H1 (cell line): Measurements from ENCODE around the gene SSBP3. TPM values are rescaled to one million over a fixed set of nuclear protein-coding genes. Genes with fewer than 3 reads are reported as not detected.

Experiments used
- CTCF ChIA-PET: fragments of 300-600 bp; sonication (Branson Sonifier 250); formaldehyde crosslinking; loops from one replicate; lab custom pipeline; 2021; ENCODE audit not compliant: partially characterized antibody; lab: Charles Lee
- POLR2A ChIA-PET: fragments of 300-600 bp; sonication (Branson Sonifier 250); formaldehyde crosslinking; loops from one replicate; lab custom pipeline; 2021; ENCODE audit warnings: inconsistent platforms; ENCODE audit not compliant: partially characterized antibody; lab: Charles Lee
- DNase-seq, 2 experiments: peaks; one replicate each; pipeline versions ENCODE4 v3.0.0 to v3.0.0-alpha.2; 2010 to 2022; ENCODE audit warnings: low spot score in 2 of 2, low read depth in 1 of 2, mixed read lengths in 1 of 2
- FAIRE-seq: peaks from 2 replicates; lab custom pipeline; 2011; peaks lifted over from hg19 to GRCh38; lab: Jason Lieb, UNC
- H2AFZ ChIP-seq: 2 replicates; pipeline ENCODE4 v1.8.1; 2012; ENCODE audit warnings: low read length, inconsistent platforms
- H2AK5ac ChIP-seq: 2 replicates; pipeline ENCODE4 v1.6.1; 2013; ENCODE audit warnings: low read depth, low read length
- H2BK120ac ChIP-seq: replicated peaks from 2 replicates; pipeline ENCODE3; 2013; ENCODE audit warnings: low read depth, low read length, inconsistent platforms
- H2BK12ac ChIP-seq: 2 replicates; pipeline ENCODE4 v1.6.1; 2013; ENCODE audit warnings: low read depth, low read length
- H2BK15ac ChIP-seq: 2 replicates; pipeline ENCODE4 v1.6.1; 2013; ENCODE audit warnings: low read length
- H2BK20ac ChIP-seq: 2 replicates; pipeline ENCODE4 v1.6.1; 2013; ENCODE audit warnings: low read length
- H2BK5ac ChIP-seq: 2 replicates; pipeline ENCODE4 v1.6.1; 2013; ENCODE audit warnings: low read depth, low read length
- H3K14ac ChIP-seq: 2 replicates; pipeline ENCODE4 v1.6.1; 2013; ENCODE audit warnings: inconsistent platforms; ENCODE audit not compliant: insufficient read length
- H3K18ac ChIP-seq: 2 replicates; pipeline ENCODE4 v1.6.1; 2013; ENCODE audit warnings: low read length; ENCODE audit errors: extremely low read depth
- H3K23ac ChIP-seq: 2 replicates; pipeline ENCODE4 v1.6.1; 2013; ENCODE audit warnings: inconsistent platforms; ENCODE audit not compliant: insufficient read length
- H3K23me2 ChIP-seq: 2 replicates; pipeline ENCODE4 v1.6.1; 2013; ENCODE audit warnings: low read depth, low read length
- H3K27ac ChIP-seq: 2 replicates; pipeline ENCODE4 v1.6.1; 2011; ENCODE audit warnings: low read depth, low read length, inconsistent platforms
- H3K27me3 ChIP-seq, 4 experiments: replicated peaks in 1 of 4; 1 replicate in 1 of 4; 2 replicates in 3 of 4; pipeline versions ENCODE4 v1.6.1 to v1.8.1; 2011 to 2013; ENCODE audit warnings: low read length in 3 of 4, mild to moderate bottlenecking in 3 of 4, inconsistent platforms in 2 of 4, mixed read lengths in 2 of 4, moderate library complexity in 1 of 4; ENCODE audit not compliant: control insufficient read depth in 3 of 4, insufficient read depth in 3 of 4; ENCODE audit errors: extremely low read depth in 1 of 4
- H3K36me3 ChIP-seq, 4 experiments: 2 replicates each; pipeline versions ENCODE4 v1.6.1 to v1.8.1; 2011 to 2013; ENCODE audit warnings: mild to moderate bottlenecking in 4 of 4, low read length in 3 of 4, moderate library complexity in 2 of 4, control low read depth in 1 of 4, inconsistent platforms in 1 of 4; ENCODE audit not compliant: insufficient read depth in 4 of 4, control insufficient read depth in 2 of 4
- H3K4ac ChIP-seq: replicated peaks from 2 replicates; pipeline ENCODE3; 2013; ENCODE audit warnings: low read length, low read depth, mixed read lengths, inconsistent platforms; ENCODE audit not compliant: insufficient read length
- H3K4me1 ChIP-seq, 4 experiments: replicated peaks in 1 of 4; 1 replicate in 1 of 4; 2 replicates in 3 of 4; pipeline versions ENCODE4 v1.6.1 to v1.8.1; 2011 to 2013; ENCODE audit warnings: low read length in 3 of 4, inconsistent platforms in 2 of 4, mixed read lengths in 1 of 4; ENCODE audit not compliant: insufficient read depth in 4 of 4, control insufficient read depth in 3 of 4
- H3K4me2 ChIP-seq, 2 experiments: 2 replicates each; pipeline versions ENCODE4 v1.6.1 to v1.8.1; 2011 to 2013; ENCODE audit warnings: low read depth in 2 of 2, low read length in 2 of 2, control low read depth in 1 of 2, inconsistent platforms in 1 of 2, mild to moderate bottlenecking in 1 of 2; ENCODE audit not compliant: insufficient read depth in 1 of 2
- H3K4me3 ChIP-seq, 4 experiments: fragments of 200-600, 300-600 bp in 1 of 4; sonication (generic), shearing (Covaris generic), sonication (Bioruptor Twin) in 1 of 4; 2 replicates each; pipeline versions ENCODE4 v1.5.1 to v1.8.1; 2011 to 2016; ENCODE audit warnings: low read length in 4 of 4, low read depth in 3 of 4, control low read depth in 2 of 4, inconsistent platforms in 2 of 4, mild to moderate bottlenecking in 2 of 4, mixed read lengths in 1 of 4, moderate library complexity in 1 of 4; ENCODE audit not compliant: insufficient read depth in 2 of 4; ENCODE audit errors: extremely low read depth in 1 of 4
- H3K56ac ChIP-seq: replicated peaks from 2 replicates; pipeline ENCODE3; 2013; ENCODE audit warnings: low read depth, mild to moderate bottlenecking, mixed read lengths, low read length, inconsistent platforms; ENCODE audit not compliant: insufficient read length
- H3K79me1 ChIP-seq: 2 replicates; pipeline ENCODE4 v1.6.1; 2013; ENCODE audit warnings: low read depth, low read length, control low read depth
- H3K79me2 ChIP-seq, 2 experiments: 2 replicates each; pipeline versions ENCODE4 v1.6.1 to v1.8.1; 2012 to 2013; ENCODE audit warnings: low read length in 2 of 2, mild to moderate bottlenecking in 2 of 2, inconsistent platforms in 1 of 2; ENCODE audit not compliant: insufficient read depth in 2 of 2, control insufficient read depth in 1 of 2
- H3K9ac ChIP-seq, 4 experiments: replicated peaks in 1 of 4; 1 replicate in 1 of 4; 2 replicates in 3 of 4; pipeline versions ENCODE4 v1.6.1 to v1.8.1; 2011 to 2013; ENCODE audit warnings: low read depth in 3 of 4, low read length in 3 of 4, control low read depth in 2 of 4, mild to moderate bottlenecking in 2 of 4, moderate library complexity in 2 of 4, inconsistent platforms in 1 of 4; ENCODE audit errors: extremely low read depth in 1 of 4
- H3K9me3 ChIP-seq, 2 experiments: 2 replicates each; pipeline versions ENCODE4 v1.6.1 to v1.8.1; 2012 to 2013; ENCODE audit warnings: mild to moderate bottlenecking in 2 of 2, moderate library complexity in 2 of 2, control low read depth in 1 of 2, inconsistent platforms in 1 of 2, low read depth in 1 of 2, low read length in 1 of 2, mixed read lengths in 1 of 2; ENCODE audit not compliant: insufficient read depth in 2 of 2
- H4K20me1 ChIP-seq, 2 experiments: replicated peaks in 1 of 2; 2 replicates each; pipeline versions ENCODE3 to v1.8.1; 2011 to 2013; ENCODE audit warnings: inconsistent platforms in 2 of 2, low read length in 2 of 2, mild to moderate bottlenecking in 1 of 2; ENCODE audit not compliant: insufficient read depth in 2 of 2, control insufficient read depth in 1 of 2
- H4K5ac ChIP-seq: 2 replicates; pipeline ENCODE4 v1.6.1; 2013; ENCODE audit warnings: low read length, low read depth, mixed read lengths, inconsistent platforms; ENCODE audit not compliant: insufficient read length
- H4K8ac ChIP-seq: 2 replicates; pipeline ENCODE4 v1.8.0; 2013; ENCODE audit warnings: mild to moderate bottlenecking, moderate library complexity, low read length, inconsistent platforms; ENCODE audit not compliant: insufficient read depth; ENCODE audit errors: extremely low read depth
- H4K91ac ChIP-seq: replicated peaks from 2 replicates; pipeline ENCODE3; 2013; ENCODE audit warnings: low read length, mixed read lengths, inconsistent platforms; ENCODE audit not compliant: insufficient read length
- CBX5 ChIP-seq: fragments of 300-800, 300-1000 bp; sonication (generic); IDR thresholded peaks from 2 replicates; pipeline ENCODE4 v1.7.1; 2016; ENCODE audit warnings: antibody characterized with exemption, low read length, low read depth
- EP300 ChIP-seq, 2 experiments: IDR thresholded peaks; 1 replicate in 1 of 2; 2 replicates in 1 of 2; pipeline ENCODE4 v1.6.1; 2011 to 2012; ENCODE audit warnings: low read depth in 2 of 2, low read length in 2 of 2, mild to moderate bottlenecking in 2 of 2, borderline replicate concordance in 1 of 2, inconsistent platforms in 1 of 2, moderate library complexity in 1 of 2
- EZH2 ChIP-seq: fragments of 200-600 bp; sonication (generic); IDR thresholded peaks from 2 replicates; pipeline ENCODE4 v1.7.1; 2012; ENCODE audit warnings: low read depth, mild to moderate bottlenecking, moderate library complexity, low read length, inconsistent platforms; ENCODE audit not compliant: severe bottlenecking
- HDAC6 ChIP-seq: IDR thresholded peaks from one replicate; pipeline ENCODE4 v1.7.1; 2012; ENCODE audit warnings: low read depth, mild to moderate bottlenecking, inconsistent platforms, low read length, moderate library complexity
- NANOG ChIP-seq: IDR thresholded peaks from 2 replicates; pipeline ENCODE4 v1.6.1; 2011; ENCODE audit warnings: low read length, low read depth, mild to moderate bottlenecking, inconsistent platforms; ENCODE audit not compliant: insufficient read depth, poor library complexity, severe bottlenecking
- POLR2AphosphoS5 ChIP-seq: IDR thresholded peaks from 2 replicates; pipeline ENCODE4 v1.6.1; 2011; ENCODE audit warnings: low read depth, low read length
- RAD21 ChIP-seq, 2 experiments: IDR thresholded peaks in 1 of 2; conservative IDR thresholded peaks in 1 of 2; 2 replicates each; pipeline ENCODE4 v1.6.1; 2011; ENCODE audit warnings: low read depth in 2 of 2, low read length in 2 of 2, improper control_type of control experiment in 1 of 2, inconsistent platforms in 1 of 2, mild to moderate bottlenecking in 1 of 2, moderate library complexity in 1 of 2
- RNF2 ChIP-seq: fragments of 200-900, 300-1000 bp; sonication (generic); IDR thresholded peaks from 2 replicates; pipeline ENCODE4 v1.7.1; 2016; ENCODE audit warnings: borderline replicate concordance, low read depth, mild to moderate bottlenecking, antibody characterized with exemption, low read length; ENCODE audit not compliant: poor library complexity, severe bottlenecking; ENCODE audit errors: missing control alignments
- TEAD4 ChIP-seq: IDR thresholded peaks from 2 replicates; pipeline ENCODE4 v1.6.1; 2012; ENCODE audit warnings: low read depth, low read length, inconsistent platforms, mixed read lengths
- WGBS, 2 experiments: shearing (Covaris generic) in 1 of 2; methylation state at CpG; one replicate each; pipeline versions ENCODE4 v1.1.6 to v1.1.7; 2013 to 2015; ENCODE audit warnings: low lambda C conversion rate in 2 of 2, mixed read lengths in 2 of 2, inconsistent platforms in 1 of 2, low coverage in 1 of 2, missing lambda C conversion rate in 1 of 2; ENCODE audit not compliant: insufficient replicate concordance in 2 of 2, insufficient coverage in 1 of 2, insufficient read length in 1 of 2; ENCODE audit errors: extremely low coverage in 1 of 2, missing lambda C conversion rate in 1 of 2; 5-methylcytosine and 5-hydroxymethylcytosine counted together
- polyA plus RNA-seq, 7 experiments: library from polyadenylated mRNA; depleted of rRNA in 3 of 7; stranded (reverse) in 5 of 7; unstranded in 2 of 7; fragments of >200 nt in 5 of 7; fragments of 200-250 nt in 2 of 7; gene quantifications; 1 replicate in 5 of 7; 2 replicates in 1 of 7; 4 replicates in 1 of 7; pipeline versions ENCODE4 v1.2.1 to v1.2.3, GENCODE V29; 2011 to 2013; ENCODE audit warnings: missing spikeins in 2 of 7, mixed read lengths in 2 of 7
- total RNA-seq: library from RNA; stranded (reverse); fragmentation: NEBNext Ultra II Directional; extraction: Animal tissue kit (Norgen Biotek cat#: 25700); gene quantifications from 2 replicates; pipeline ENCODE4 v1.2.1, GENCODE V29; 2021
- TF ChIP-seq, protein P1 (sequence below): IDR thresholded peaks from 2 replicates; pipeline ENCODE4 v1.6.1; 2012; ENCODE audit warnings: inconsistent platforms

The SSBP3 gene
- total and polyA plus RNA-seq, 2 of the 8 experiments (the other 6 are each of a cell fraction or from before 2014, with no cell fraction given): 99.7 to 133 TPM

DNA sequence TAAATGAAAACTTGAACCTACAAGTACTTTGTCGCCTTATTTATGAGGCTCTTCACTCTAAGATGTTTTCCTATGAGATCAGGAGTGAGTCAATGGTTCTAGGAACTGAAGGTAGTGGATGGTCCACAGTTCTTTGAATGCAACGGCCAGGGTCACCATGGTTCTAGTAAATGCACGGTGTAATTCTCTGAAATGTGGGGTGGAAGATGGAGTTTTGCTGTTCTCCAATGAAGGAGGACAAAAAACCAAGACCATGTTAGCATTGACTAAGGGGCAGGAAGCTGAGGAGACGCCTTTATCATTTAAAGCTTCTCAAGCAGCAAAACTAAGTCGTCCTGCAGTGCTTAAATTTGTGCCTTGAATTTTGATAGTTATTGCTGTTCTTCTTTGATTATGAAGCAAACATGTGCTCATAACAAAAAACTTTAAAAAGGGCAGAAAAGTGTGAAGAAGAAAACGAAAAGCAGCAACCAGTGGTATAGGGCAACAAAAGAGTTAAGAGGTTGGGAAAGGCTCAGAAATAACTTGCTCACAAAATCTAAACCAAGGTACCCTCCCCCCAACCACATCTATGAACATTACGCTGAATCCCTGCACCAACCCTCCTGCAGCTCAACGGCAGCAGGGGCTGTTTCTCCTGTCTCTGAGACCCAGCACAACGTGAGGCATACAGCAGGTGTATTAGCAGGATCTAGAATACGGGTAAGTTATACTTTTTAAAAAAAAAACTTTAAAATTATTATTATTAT, 121.2 kb downstream of the SSBP3 start:
- Histone ChIP-seq H4K5ac (no peak overlapping the region), H2BK120ac (no peak overlapping the region), H3K79me1 (peaks cover 29% of the 10 kb centered on the region), H3K36me3 (peaks cover 2 to 11% (median 6%) of the 10 kb centered on the region in 4 experiments; a peak in 6 of 8 replicates), H2BK12ac (no peak overlapping the region), H3K4me1 (peaks cover 7 to 25% (median 21%) of the 10 kb centered on the region in 4 experiments), H3K4me3 (no peak overlapping the region), H2AFZ (no peak overlapping the region), H2BK20ac (no peak overlapping the region), H2BK15ac (no peak overlapping the region), H3K14ac (no peak overlapping the region), H4K8ac (no peak overlapping the region; the same call in 1 of the 2 replicates), H3K27me3 (no peaks in the 10 kb centered on the region), H2AK5ac (no peak overlapping the region), H2BK5ac (no peak overlapping the region), H3K56ac (no peak overlapping the region), H3K4ac (no peak overlapping the region), H3K23ac (no peak overlapping the region), H3K27ac (no peak overlapping the region), H3K9ac (no peak overlapping the region), H3K23me2 (no peaks in the 10 kb centered on the region), H3K9me3 (no peaks in the 10 kb centered on the region), H3K79me2 (peaks cover 0 to 72% of the 10 kb centered on the region in 2 experiments), H4K20me1 (peaks cover 7 to 23% of the 10 kb centered on the region in 2 experiments), H3K18ac (no peak overlapping the region), H4K91ac (no peak overlapping the region), H3K4me2 (no peak overlapping the region; a peak in 1 of 4 replicates)
- DNase-seq: no peak
- WGBS, 2 experiments: 70% methylated on average over 10 of the region's 10 CpGs; no CpG with 5 or more reads in 1 of the 2 experiments
- POLR2A ChIA-PET: interaction anchor here (0.6 to 1.2 kb wide), 5 partner anchors 24 to 103 kb away, joined by 3 read pairs; no protein-coding TSS in a partner anchor
- CTCF ChIA-PET: interaction anchor here (0.9 to 4.1 kb wide), 7 partner anchors 8 to 235 kb away, joined by 3 to 27 read pairs (median 4); no protein-coding TSS in a partner anchor
- no peak for FAIRE-seq
- no peak for TF ChIP-seq POLR2AphosphoS5
- no peak for TF ChIP-seq EZH2
- no peak for TF ChIP-seq HDAC6
- TF ChIP-seq RNF2: no peak
- no peak for TF ChIP-seq EP300 (IDR thresholded peaks at IDR 0.05; ENCODE audit: borderline replicate concordance in 1 of 2, low read depth in 2 of 2, low read length in 2 of 2)
- no peak for TF ChIP-seq NANOG
- no peak for TF ChIP-seq RAD21 (IDR thresholded peaks at IDR 0.05 in 1 of 2, conservative IDR thresholded peaks at IDR 0.05 in 1 of 2; ENCODE audit: low read depth in 2 of 2, low read length in 2 of 2)
- no peak for TF ChIP-seq TEAD4
- TF ChIP-seq, protein P1, sequence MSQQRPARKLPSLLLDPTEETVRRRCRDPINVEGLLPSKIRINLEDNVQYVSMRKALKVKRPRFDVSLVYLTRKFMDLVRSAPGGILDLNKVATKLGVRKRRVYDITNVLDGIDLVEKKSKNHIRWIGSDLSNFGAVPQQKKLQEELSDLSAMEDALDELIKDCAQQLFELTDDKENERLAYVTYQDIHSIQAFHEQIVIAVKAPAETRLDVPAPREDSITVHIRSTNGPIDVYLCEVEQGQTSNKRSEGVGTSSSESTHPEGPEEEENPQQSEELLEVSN: no peak
- TF ChIP-seq CBX5: no peak
